ENCODE data around the gene ABCC6. TPM values are rescaled to one million over a fixed set of nuclear protein-coding genes. Genes with fewer than 3 reads are reported as not detected.

The ABCC6 gene
- polyA plus RNA-seq, 1 of the 3 experiments (the other 2 are of a cell fraction), result 0.71 TPM

DNA sequence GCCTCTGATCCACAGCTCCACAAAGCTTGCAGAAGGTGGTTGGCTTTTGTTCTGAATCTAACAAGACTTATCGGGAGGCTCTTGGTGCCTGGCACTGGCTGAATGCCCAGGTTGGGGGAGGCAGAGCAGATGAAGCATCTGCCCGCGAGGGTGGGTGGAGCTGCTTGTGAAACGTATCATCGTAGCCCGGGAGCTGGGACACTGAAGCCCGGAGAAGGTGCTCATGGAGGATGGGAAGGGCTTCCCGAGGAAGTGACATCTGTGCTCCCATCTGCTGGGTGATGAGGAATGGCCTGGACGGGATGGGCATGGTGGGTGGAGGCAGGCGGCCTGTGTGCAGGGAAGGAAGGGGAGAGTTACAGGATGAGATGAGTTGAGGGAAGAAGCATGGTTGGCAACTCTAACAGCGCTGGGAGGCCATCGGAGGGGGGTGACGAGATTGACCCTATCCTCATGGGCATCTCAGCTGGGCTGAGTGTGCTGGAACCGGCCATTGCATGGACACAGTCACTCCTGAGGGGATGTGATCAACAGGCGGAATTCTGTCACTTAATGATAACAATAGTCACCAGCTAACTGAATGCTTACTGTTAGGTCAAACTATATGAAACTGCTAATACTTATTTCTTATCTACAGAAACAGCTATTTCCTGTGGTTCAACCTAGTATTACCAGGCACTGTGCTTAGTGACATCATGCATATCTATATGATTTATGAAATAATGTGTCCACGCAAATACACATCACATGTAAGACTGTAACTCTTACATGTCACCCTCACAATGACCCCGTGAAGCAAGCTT lies 102.7 kb downstream of the ABCC6 start:
- POLR2A ChIA-PET, result no interaction called here
- peak; percentile 44 for DNase-seq
- WGBS (ENCODE audit: low lambda C conversion rate), result 85% methylated on average over 16 of the region's 17 CpGs

DNA sequence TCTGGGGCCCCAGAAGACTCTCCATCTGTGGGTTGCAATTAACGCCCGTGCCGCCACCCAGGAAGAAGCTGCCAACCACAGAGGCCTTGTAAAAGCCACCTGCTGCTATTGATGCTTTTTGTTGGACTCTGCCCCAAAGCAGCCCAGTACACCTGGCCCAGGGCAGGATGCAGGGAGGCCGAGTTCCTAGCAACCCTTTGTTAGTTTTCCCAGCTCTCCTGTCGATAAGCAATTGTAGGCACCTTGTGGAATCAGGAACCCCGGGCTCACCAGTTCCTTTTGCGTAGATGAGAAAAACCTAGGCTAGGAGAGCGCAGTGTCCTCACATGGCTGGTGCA lies 103.3 kb downstream of the ABCC6 start:
- H3K27me3 ChIP-seq (ENCODE audit: insufficient read depth), result no peaks in the 10 kb centered on the region
- H3K9me3 ChIP-seq, result no peaks in the 10 kb centered on the region
- H3K36me3 ChIP-seq (replicated peaks in 1 of 2; ENCODE audit: control insufficient read depth in 1 of 2, insufficient read depth in 2 of 2, low read length in 1 of 2), result peaks cover 26 to 65% of the 10 kb centered on the region in 2 experiments
- H4K20me1 ChIP-seq (ENCODE audit: insufficient read depth), result no peaks in the 10 kb centered on the region
- CTCF ChIA-PET, result interaction anchor here (1.1 to 4.3 kb wide), 4 partner anchors 18 to 354 kb away, joined by 3 to 19 read pairs (median 4); no protein-coding TSS in a partner anchor
- H3K9ac ChIP-seq, result no peak overlapping the region
- no peak overlapping the region for H2AFZ ChIP-seq (ENCODE audit: low read depth)
- no peaks in the 10 kb centered on the region for H3K79me2 ChIP-seq (ENCODE audit: insufficient read depth)
- no peak for DNase-seq
- H3K4me2 ChIP-seq, result no peak overlapping the region
- no peaks in the 10 kb centered on the region for H3K9me2 ChIP-seq
- 92% methylated on average over 8 of the region's 8 CpGs for WGBS (ENCODE audit: low lambda C conversion rate)
- H3K4me1 ChIP-seq (ENCODE audit: control insufficient read depth in 1 of 2, insufficient read depth in 2 of 2, low read depth in 1 of 2, low read length in 1 of 2), result peaks cover 0 to 6% of the 10 kb centered on the region in 2 experiments; a peak in 1 of 4 replicates
- no peak overlapping the region for H3K27ac ChIP-seq (ENCODE audit: low read depth in 2 of 2, low read length in 1 of 2)
- no peak overlapping the region for H3K4me3 ChIP-seq (ENCODE audit: low read depth in 2 of 2, low read length in 1 of 2)
- peaks cover 3% of the 10 kb centered on the region for H3F3A ChIP-seq (replicated peaks; ENCODE audit: insufficient read depth)
- POLR2A ChIA-PET, result no interaction called here
- TF ChIP-seq, protein P1, sequence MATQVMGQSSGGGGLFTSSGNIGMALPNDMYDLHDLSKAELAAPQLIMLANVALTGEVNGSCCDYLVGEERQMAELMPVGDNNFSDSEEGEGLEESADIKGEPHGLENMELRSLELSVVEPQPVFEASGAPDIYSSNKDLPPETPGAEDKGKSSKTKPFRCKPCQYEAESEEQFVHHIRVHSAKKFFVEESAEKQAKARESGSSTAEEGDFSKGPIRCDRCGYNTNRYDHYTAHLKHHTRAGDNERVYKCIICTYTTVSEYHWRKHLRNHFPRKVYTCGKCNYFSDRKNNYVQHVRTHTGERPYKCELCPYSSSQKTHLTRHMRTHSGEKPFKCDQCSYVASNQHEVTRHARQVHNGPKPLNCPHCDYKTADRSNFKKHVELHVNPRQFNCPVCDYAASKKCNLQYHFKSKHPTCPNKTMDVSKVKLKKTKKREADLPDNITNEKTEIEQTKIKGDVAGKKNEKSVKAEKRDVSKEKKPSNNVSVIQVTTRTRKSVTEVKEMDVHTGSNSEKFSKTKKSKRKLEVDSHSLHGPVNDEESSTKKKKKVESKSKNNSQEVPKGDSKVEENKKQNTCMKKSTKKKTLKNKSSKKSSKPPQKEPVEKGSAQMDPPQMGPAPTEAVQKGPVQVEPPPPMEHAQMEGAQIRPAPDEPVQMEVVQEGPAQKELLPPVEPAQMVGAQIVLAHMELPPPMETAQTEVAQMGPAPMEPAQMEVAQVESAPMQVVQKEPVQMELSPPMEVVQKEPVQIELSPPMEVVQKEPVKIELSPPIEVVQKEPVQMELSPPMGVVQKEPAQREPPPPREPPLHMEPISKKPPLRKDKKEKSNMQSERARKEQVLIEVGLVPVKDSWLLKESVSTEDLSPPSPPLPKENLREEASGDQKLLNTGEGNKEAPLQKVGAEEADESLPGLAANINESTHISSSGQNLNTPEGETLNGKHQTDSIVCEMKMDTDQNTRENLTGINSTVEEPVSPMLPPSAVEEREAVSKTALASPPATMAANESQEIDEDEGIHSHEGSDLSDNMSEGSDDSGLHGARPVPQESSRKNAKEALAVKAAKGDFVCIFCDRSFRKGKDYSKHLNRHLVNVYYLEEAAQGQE (IDR thresholded peaks at IDR 0.05; ENCODE audit: low read depth, low read length), result no peak
- TF ChIP-seq MXI1 (IDR thresholded peaks at IDR 0.05; ENCODE audit: low read depth, low read length), result no peak
- TF ChIP-seq MEF2A (IDR thresholded peaks at IDR 0.05; ENCODE audit: borderline replicate concordance, low read depth), result no peak
- no peak for TF ChIP-seq RAD21 (IDR thresholded peaks at IDR 0.05; ENCODE audit: low read length)
- TF ChIP-seq, protein P2, sequence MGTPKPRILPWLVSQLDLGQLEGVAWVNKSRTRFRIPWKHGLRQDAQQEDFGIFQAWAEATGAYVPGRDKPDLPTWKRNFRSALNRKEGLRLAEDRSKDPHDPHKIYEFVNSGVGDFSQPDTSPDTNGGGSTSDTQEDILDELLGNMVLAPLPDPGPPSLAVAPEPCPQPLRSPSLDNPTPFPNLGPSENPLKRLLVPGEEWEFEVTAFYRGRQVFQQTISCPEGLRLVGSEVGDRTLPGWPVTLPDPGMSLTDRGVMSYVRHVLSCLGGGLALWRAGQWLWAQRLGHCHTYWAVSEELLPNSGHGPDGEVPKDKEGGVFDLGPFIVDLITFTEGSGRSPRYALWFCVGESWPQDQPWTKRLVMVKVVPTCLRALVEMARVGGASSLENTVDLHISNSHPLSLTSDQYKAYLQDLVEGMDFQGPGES (IDR thresholded peaks at IDR 0.05; ENCODE audit: low read depth, low read length), result no peak
- TF ChIP-seq, protein P3, sequence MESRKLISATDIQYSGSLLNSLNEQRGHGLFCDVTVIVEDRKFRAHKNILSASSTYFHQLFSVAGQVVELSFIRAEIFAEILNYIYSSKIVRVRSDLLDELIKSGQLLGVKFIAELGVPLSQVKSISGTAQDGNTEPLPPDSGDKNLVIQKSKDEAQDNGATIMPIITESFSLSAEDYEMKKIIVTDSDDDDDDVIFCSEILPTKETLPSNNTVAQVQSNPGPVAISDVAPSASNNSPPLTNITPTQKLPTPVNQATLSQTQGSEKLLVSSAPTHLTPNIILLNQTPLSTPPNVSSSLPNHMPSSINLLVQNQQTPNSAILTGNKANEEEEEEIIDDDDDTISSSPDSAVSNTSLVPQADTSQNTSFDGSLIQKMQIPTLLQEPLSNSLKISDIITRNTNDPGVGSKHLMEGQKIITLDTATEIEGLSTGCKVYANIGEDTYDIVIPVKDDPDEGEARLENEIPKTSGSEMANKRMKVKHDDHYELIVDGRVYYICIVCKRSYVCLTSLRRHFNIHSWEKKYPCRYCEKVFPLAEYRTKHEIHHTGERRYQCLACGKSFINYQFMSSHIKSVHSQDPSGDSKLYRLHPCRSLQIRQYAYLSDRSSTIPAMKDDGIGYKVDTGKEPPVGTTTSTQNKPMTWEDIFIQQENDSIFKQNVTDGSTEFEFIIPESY (IDR thresholded peaks at IDR 0.05; ENCODE audit: borderline replicate concordance, low read depth), result no peak
- TF ChIP-seq NRF1 (IDR thresholded peaks at IDR 0.05; ENCODE audit: low read depth, low read length), result no peak
- TF ChIP-seq, protein P4, sequence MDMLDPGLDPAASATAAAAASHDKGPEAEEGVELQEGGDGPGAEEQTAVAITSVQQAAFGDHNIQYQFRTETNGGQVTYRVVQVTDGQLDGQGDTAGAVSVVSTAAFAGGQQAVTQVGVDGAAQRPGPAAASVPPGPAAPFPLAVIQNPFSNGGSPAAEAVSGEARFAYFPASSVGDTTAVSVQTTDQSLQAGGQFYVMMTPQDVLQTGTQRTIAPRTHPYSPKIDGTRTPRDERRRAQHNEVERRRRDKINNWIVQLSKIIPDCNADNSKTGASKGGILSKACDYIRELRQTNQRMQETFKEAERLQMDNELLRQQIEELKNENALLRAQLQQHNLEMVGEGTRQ (IDR thresholded peaks at IDR 0.05; ENCODE audit: borderline replicate concordance, low read depth, low read length), result no peak
- TF ChIP-seq SIN3A (IDR thresholded peaks at IDR 0.05; ENCODE audit: borderline replicate concordance, low read depth, low read length), result no peak
- TF ChIP-seq FOXJ3 (CRISPR knock-in tag; IDR thresholded peaks at IDR 0.05), result no peak

More for the DNA sequence above, 102.7 kb downstream of the ABCC6 start:
- TF ChIP-seq JUND (IDR thresholded peaks at IDR 0.05), result no peak
- no peak for TF ChIP-seq YY1 (IDR thresholded peaks at IDR 0.05; ENCODE audit: low read depth)
- TF ChIP-seq TEAD4 (IDR thresholded peaks at IDR 0.05; ENCODE audit: borderline replicate concordance, insufficient read depth), result no peak
- no peak for TF ChIP-seq RAD21 (IDR thresholded peaks at IDR 0.05; ENCODE audit: low read length)
- TF ChIP-seq, protein P3 (IDR thresholded peaks at IDR 0.05; ENCODE audit: borderline replicate concordance, low read depth), result no peak
- TF ChIP-seq CHD2 (IDR thresholded peaks at IDR 0.05; ENCODE audit: low read length, partially characterized antibody), result no peak
- no peak for TF ChIP-seq GATA2 (CRISPR knock-in tag; IDR thresholded peaks at IDR 0.05)
- TF ChIP-seq RFX5 (IDR thresholded peaks at IDR 0.05; ENCODE audit: low read length), result no peak
- TF ChIP-seq NFIC (IDR thresholded peaks at IDR 0.05; ENCODE audit: borderline replicate concordance), result no peak
- no peak overlapping the region for H2AFZ ChIP-seq (ENCODE audit: low read depth)
- H3K27ac ChIP-seq (ENCODE audit: low read depth in 2 of 2, low read length in 1 of 2), result no peak overlapping the region
- H3K9me2 ChIP-seq, result no peaks in the 10 kb centered on the region
- CTCF ChIA-PET, result interaction anchor here (1.0 to 4.3 kb wide), 7 partner anchors 12 to 355 kb away, joined by 3 to 19 read pairs (median 4); no protein-coding TSS in a partner anchor
- H3K4me1 ChIP-seq (ENCODE audit: control insufficient read depth in 1 of 2, insufficient read depth in 2 of 2, low read depth in 1 of 2, low read length in 1 of 2), result peaks cover 0 to 6% of the 10 kb centered on the region in 2 experiments; a peak in 1 of 4 replicates
- H3K27me3 ChIP-seq (ENCODE audit: insufficient read depth), result no peaks in the 10 kb centered on the region
- peaks cover 5% of the 10 kb centered on the region for H3F3A ChIP-seq (replicated peaks; ENCODE audit: insufficient read depth)
- no peak overlapping the region for H3K9ac ChIP-seq
- H3K79me2 ChIP-seq (ENCODE audit: insufficient read depth), result no peaks in the 10 kb centered on the region
- no peak overlapping the region for H3K4me3 ChIP-seq (ENCODE audit: low read depth in 2 of 2, low read length in 1 of 2)
- H3K9me3 ChIP-seq, result no peaks in the 10 kb centered on the region
- peaks cover 26 to 63% of the 10 kb centered on the region in 2 experiments for H3K36me3 ChIP-seq (replicated peaks in 1 of 2; ENCODE audit: control insufficient read depth in 1 of 2, insufficient read depth in 2 of 2, low read length in 1 of 2)
- H3K4me2 ChIP-seq, result no peak overlapping the region
- no peaks in the 10 kb centered on the region for H4K20me1 ChIP-seq (ENCODE audit: insufficient read depth)

All from SK-N-SH (cell line).